ENCODE results near the gene ZEB2.

ZEB2 gene

DNA sequence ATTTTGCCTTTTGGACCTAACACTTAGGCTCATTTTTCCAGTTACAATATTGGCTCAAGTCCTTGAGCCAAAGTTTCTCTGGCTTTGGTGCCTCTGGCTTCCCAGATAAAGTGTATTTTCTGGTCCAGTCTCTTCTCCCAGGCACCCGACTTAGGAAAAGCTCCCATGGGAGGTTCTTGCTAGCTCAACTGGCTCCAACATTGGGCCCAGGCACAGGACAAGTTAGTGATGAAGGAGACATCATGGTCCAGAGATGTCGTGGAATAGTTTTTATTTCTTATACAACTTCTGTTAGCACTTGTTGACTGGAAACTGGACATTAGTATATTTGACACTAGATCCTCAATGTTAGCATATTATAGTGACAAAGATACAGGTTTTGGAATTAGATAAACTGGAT is 8.2 kb upstream of the ZEB2 start:
- H3K79me2 ChIP-seq (ENCODE audit: insufficient read depth, low read length), result no peaks in the 10 kb centered on the region
- H3K27ac ChIP-seq (ENCODE audit: low read length), result no peak overlapping the region
- no peaks in the 10 kb centered on the region for H3K27me3 ChIP-seq (ENCODE audit: insufficient read depth, low read length, poor library complexity)

DNA sequence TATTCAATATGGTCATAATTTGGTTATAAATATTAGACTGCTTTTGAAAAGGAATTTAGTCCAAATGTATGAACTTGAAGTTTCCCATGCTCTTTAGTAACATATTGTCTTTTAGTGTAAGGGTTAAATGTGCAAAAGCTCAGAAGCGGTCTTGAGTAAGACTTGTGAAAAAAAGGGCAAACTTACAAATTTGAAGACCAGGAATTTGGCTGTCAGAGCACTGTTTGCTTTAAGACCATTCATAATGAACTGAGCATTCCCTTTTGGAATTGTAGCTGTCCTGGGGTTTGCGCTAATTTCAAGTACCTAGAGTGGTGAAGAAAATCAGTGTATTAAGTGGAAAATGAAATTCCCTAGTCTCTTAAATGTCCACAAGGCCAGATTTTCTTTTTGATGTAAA is 6.9 kb upstream of the ZEB2 start:
- H3K27ac ChIP-seq (ENCODE audit: low read length), result no peak overlapping the region
- DNase-seq, result no peak

More for the DNA sequence above, 8.2 kb upstream of the ZEB2 start:
- Histone ChIP-seq H3K9ac (ENCODE audit: low read depth, low read length) (no peak overlapping the region), H3K4me2 (ENCODE audit: insufficient read depth, low read length) (no peak overlapping the region), H4K20me1 (ENCODE audit: insufficient read depth, low read length) (no peaks in the 10 kb centered on the region), H3K4me3 (ENCODE audit: low read depth in 1 of 2, low read length in 2 of 2) (no peak overlapping the region), H3K9me3 (ENCODE audit: insufficient read depth, low read length, severe bottlenecking) (no peaks in the 10 kb centered on the region), H2AFZ (ENCODE audit: low read depth, low read length) (no peak overlapping the region), H3K36me3 (ENCODE audit: insufficient read depth, low read length) (no peaks in the 10 kb centered on the region), H3K4me1 (ENCODE audit: insufficient read depth, low read length) (peaks cover 12% of the 10 kb centered on the region)
- ATAC-seq (ENCODE audit: insufficient read depth, low read depth), result no peak
- no peak for DNase-seq
- TF ChIP-seq, protein P1, sequence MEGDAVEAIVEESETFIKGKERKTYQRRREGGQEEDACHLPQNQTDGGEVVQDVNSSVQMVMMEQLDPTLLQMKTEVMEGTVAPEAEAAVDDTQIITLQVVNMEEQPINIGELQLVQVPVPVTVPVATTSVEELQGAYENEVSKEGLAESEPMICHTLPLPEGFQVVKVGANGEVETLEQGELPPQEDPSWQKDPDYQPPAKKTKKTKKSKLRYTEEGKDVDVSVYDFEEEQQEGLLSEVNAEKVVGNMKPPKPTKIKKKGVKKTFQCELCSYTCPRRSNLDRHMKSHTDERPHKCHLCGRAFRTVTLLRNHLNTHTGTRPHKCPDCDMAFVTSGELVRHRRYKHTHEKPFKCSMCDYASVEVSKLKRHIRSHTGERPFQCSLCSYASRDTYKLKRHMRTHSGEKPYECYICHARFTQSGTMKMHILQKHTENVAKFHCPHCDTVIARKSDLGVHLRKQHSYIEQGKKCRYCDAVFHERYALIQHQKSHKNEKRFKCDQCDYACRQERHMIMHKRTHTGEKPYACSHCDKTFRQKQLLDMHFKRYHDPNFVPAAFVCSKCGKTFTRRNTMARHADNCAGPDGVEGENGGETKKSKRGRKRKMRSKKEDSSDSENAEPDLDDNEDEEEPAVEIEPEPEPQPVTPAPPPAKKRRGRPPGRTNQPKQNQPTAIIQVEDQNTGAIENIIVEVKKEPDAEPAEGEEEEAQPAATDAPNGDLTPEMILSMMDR (IDR thresholded peaks at IDR 0.05; ENCODE audit: borderline replicate concordance, extremely low read depth, low read length, poor library complexity, severe bottlenecking), result no peak
- TF ChIP-seq EZH2 (IDR thresholded peaks at IDR 0.05; ENCODE audit: borderline replicate concordance, low read depth, low read length, severe bottlenecking), result no peak

DNA sequence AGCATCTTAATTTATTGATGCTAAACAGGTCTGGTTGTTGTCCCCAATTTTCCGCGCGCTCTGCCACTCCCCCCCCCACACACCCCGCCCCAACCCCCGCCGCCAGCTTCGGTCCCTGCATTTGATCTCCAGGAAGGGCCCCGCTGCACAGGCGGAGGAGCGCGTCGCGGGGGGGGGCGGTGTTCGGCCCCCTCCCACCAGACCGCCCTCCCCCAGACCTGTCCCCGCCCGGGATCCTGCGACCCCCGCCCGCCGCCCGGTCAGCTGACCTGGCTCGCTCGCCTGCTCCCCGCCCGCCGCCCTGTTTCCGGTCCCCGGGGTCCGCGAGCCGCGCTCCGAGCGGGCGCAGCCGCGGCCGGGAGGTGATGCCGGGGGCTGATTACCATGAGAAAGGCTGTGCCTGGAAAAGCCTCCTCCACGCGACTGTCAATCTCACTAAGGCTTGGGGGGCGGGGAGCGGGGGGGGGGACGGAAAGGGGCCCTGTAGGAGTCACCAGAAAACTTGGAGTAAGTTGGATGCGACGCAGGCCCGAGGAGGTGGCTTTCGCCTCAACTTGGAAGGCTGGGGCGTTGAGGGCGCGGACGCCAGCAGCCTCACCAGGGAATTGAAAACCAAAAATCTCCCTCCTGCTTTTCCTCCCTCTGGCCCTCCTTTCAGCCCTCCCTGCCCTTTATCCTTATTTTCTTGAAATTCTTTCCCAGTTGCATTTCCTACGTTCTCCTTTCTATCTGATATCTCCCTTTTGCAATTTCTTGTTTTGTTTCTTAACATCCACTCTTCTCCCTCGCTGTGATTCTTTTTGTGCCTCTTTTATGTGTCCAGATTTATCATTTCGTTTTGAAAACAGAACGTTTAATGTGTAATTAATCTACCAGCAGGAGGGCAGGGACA is 4.4 kb upstream of the ZEB2 start:
- H4K20me1 ChIP-seq (ENCODE audit: insufficient read depth, low read length), result no peaks in the 10 kb centered on the region
- TF ChIP-seq, protein P1 (IDR thresholded peaks at IDR 0.05; ENCODE audit: borderline replicate concordance, extremely low read depth, low read length, poor library complexity, severe bottlenecking), result no peak
- TF ChIP-seq EZH2 (IDR thresholded peaks at IDR 0.05; ENCODE audit: borderline replicate concordance, low read depth, low read length, severe bottlenecking), result no peak
- H3K4me2 ChIP-seq (ENCODE audit: insufficient read depth, low read length), result peak overlapping the region; percentile 92
- peak overlapping the region; percentile 48 to 72; a peak in 3 of 4 replicates for H3K4me3 ChIP-seq (ENCODE audit: low read depth in 1 of 2, low read length in 2 of 2)
- peaks cover 32% of the 10 kb centered on the region for H3K4me1 ChIP-seq (ENCODE audit: insufficient read depth, low read length)
- ATAC-seq (ENCODE audit: insufficient read depth, low read depth), result peak; percentile 87
- H3K36me3 ChIP-seq (ENCODE audit: insufficient read depth, low read length), result no peaks in the 10 kb centered on the region
- peaks cover 7% of the 10 kb centered on the region for H3K27me3 ChIP-seq (ENCODE audit: insufficient read depth, low read length, poor library complexity)
- 0 out of 2 replicates have a peak, but pooled peaks cover 2% of the 10 kb centered on the region for H3K79me2 ChIP-seq (ENCODE audit: insufficient read depth, low read length)
- peak overlapping the region; percentile 63 for H3K9ac ChIP-seq (ENCODE audit: low read depth, low read length)
- DNase-seq, result peak; percentile 62
- peak overlapping the region; percentile 83 for H2AFZ ChIP-seq (ENCODE audit: low read depth, low read length)
- H3K9me3 ChIP-seq (ENCODE audit: insufficient read depth, low read length, severe bottlenecking), result no peaks in the 10 kb centered on the region
- H3K27ac ChIP-seq (ENCODE audit: low read length), result peak overlapping the region; percentile 80

More for the DNA sequence above, 6.9 kb upstream of the ZEB2 start:
- TF ChIP-seq, protein P1 (IDR thresholded peaks at IDR 0.05; ENCODE audit: borderline replicate concordance, extremely low read depth, low read length, poor library complexity, severe bottlenecking), result no peak
- TF ChIP-seq EZH2 (IDR thresholded peaks at IDR 0.05; ENCODE audit: borderline replicate concordance, low read depth, low read length, severe bottlenecking), result no peak
- Histone ChIP-seq H3K36me3 (ENCODE audit: insufficient read depth, low read length) (no peaks in the 10 kb centered on the region), H3K27me3 (ENCODE audit: insufficient read depth, low read length, poor library complexity) (no peaks in the 10 kb centered on the region), H3K4me2 (ENCODE audit: insufficient read depth, low read length) (no peak overlapping the region), H3K79me2 (ENCODE audit: insufficient read depth, low read length) (no peaks in the 10 kb centered on the region), H3K4me3 (ENCODE audit: low read depth in 1 of 2, low read length in 2 of 2) (no peak overlapping the region), H4K20me1 (ENCODE audit: insufficient read depth, low read length) (no peaks in the 10 kb centered on the region), H2AFZ (ENCODE audit: low read depth, low read length) (no peak overlapping the region), H3K4me1 (ENCODE audit: insufficient read depth, low read length) (peaks cover 18% of the 10 kb centered on the region), H3K9ac (ENCODE audit: low read depth, low read length) (no peak overlapping the region), H3K9me3 (ENCODE audit: insufficient read depth, low read length, severe bottlenecking) (no peaks in the 10 kb centered on the region)
- no peak for ATAC-seq (ENCODE audit: insufficient read depth, low read depth)
